Mucosa of stomach (tissue), 1 donor: Measurements from ENCODE around the gene PTPN7.
"Not testable (repeated sequence)": the region's sequence is repeated elsewhere in the genome, so short reads cannot be mapped to it uniquely, and the experiment has no call there.

Source experiments
- H3K27me3 ChIP-seq: one replicate; pipeline ENCODE4 v1.7.0; 2013; ENCODE audit warnings: mild to moderate bottlenecking, low read length; ENCODE audit not compliant: control insufficient read depth, insufficient read depth
- H3K36me3 ChIP-seq: one replicate; pipeline ENCODE4 v1.7.0; 2013; ENCODE audit warnings: low read length; ENCODE audit not compliant: control insufficient read depth, insufficient read depth
- H3K4me1 ChIP-seq: one replicate; pipeline ENCODE4 v1.7.0; 2013; ENCODE audit warnings: mild to moderate bottlenecking, low read length; ENCODE audit not compliant: control insufficient read depth, insufficient read depth
- H3K4me3 ChIP-seq: one replicate; pipeline ENCODE4 v1.7.0; 2013; ENCODE audit warnings: low read length
- H3K9ac ChIP-seq: one replicate; pipeline ENCODE4 v1.7.0; 2013; ENCODE audit warnings: mild to moderate bottlenecking, low read length, moderate library complexity
- H3K9me3 ChIP-seq: one replicate; pipeline ENCODE4 v1.7.0; 2013; ENCODE audit warnings: mild to moderate bottlenecking, low read length, moderate library complexity; ENCODE audit not compliant: control insufficient read depth
- donor health status: Pancreatic carcinoma.

PTPN7 gene

DNA sequence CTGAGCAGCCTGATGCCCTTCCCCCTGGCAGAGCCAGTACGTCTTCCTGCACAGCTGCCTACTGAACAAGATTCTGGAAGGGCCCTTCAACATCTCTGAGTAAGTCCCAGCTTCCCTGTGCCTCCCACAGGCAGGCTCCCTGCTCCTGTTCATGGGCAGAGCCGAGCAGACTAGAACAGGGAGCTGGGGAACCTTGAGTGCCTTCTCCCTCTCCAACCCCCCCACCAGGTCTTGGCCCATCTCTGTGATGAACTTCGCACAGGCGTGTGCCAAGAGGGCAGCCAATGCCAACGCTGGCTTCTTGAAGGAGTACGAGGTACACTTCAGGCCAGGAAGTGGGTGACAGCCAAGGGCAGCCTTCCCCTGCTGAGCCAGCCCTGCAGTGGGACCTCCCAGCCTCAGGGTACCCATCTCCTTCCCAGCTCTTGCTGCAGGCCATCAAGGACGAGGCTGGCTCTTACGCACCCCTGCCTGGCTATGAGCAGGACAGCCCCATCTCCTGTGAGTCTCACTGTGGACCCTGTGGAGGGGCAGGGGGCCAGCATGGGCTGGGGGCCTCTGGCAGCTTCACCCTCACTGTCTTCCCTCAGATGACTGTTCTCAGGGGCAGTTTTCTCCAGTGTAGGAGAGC is 26.8 kb upstream of the PTPN7 start:
- Histone ChIP-seq H3K4me3 (no peak overlapping the region), H3K4me1 (peaks cover 7% of the 10 kb centered on the region), H3K9ac (no peak overlapping the region), H3K9me3 (no peaks in the 10 kb centered on the region), H3K27me3 (peaks cover 18% of the 10 kb centered on the region), H3K36me3 (no peaks in the 10 kb centered on the region)

DNA sequence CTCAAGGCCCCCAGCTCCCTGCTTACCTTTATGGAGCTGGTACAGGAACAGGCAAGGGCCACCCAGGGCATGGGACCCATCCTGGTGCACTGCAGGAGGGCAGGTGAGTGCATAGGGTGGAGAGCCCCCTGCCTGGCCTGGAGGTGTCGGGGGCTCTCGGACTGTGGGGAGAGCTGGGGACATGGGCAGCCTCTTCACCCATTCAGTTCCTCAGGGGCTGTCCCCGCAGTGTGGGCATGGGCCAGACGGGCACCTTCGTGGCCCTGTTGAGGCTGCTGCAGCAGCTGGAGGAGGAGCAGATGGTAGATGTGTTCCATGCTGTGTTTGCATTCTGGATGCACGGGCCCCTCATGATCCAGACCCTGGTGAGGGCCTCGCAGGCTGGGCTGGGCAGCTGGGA is 25.9 kb upstream of the PTPN7 start:
- Histone ChIP-seq H3K4me3 (no peak overlapping the region), H3K9me3 (no peaks in the 10 kb centered on the region), H3K9ac (no peak overlapping the region), H3K27me3 (peaks cover 25% of the 10 kb centered on the region), H3K4me1 (peaks cover 7% of the 10 kb centered on the region), H3K36me3 (no peaks in the 10 kb centered on the region)

DNA sequence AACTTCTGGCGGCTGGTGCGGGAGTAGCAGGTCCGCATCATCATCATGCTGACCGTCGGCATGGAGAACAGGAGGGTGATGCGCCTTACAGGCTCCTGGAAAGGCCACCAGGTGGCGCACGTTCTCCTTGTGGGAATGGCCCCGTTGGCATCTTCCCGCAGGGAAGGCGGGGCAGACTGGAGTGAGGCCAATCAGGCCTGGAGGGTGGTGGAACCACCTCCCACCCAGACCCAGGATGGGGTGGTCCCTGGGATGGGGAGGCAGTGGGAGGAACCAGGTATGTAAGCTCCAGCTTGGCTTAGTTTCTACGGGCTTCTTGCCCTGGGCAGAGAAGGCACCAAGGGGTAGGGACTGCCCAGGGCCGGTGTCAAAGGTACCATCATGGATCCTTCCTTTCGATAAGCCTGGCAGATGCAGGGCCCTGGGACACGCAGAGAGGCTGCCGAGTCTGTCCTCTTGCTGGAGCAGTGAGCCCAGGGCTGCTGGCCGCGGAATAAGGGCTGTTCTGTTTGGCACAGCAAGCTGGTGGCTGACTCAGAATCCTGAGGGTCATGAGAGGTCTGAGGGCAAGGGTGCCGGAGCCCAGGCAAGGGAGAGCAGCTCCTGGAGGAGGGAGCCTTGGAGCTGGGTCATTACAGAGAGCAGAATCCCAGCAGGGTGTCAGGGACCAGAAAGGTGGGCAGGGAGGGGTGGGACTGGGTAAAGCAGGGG is 24.5 kb upstream of the PTPN7 start:
- Histone ChIP-seq H3K9ac (no peak overlapping the region), H3K36me3 (no peaks in the 10 kb centered on the region), H3K4me1 (peaks cover 7% of the 10 kb centered on the region), H3K27me3 (peaks cover 27% of the 10 kb centered on the region), H3K4me3 (no peak overlapping the region), H3K9me3 (no peaks in the 10 kb centered on the region)

DNA sequence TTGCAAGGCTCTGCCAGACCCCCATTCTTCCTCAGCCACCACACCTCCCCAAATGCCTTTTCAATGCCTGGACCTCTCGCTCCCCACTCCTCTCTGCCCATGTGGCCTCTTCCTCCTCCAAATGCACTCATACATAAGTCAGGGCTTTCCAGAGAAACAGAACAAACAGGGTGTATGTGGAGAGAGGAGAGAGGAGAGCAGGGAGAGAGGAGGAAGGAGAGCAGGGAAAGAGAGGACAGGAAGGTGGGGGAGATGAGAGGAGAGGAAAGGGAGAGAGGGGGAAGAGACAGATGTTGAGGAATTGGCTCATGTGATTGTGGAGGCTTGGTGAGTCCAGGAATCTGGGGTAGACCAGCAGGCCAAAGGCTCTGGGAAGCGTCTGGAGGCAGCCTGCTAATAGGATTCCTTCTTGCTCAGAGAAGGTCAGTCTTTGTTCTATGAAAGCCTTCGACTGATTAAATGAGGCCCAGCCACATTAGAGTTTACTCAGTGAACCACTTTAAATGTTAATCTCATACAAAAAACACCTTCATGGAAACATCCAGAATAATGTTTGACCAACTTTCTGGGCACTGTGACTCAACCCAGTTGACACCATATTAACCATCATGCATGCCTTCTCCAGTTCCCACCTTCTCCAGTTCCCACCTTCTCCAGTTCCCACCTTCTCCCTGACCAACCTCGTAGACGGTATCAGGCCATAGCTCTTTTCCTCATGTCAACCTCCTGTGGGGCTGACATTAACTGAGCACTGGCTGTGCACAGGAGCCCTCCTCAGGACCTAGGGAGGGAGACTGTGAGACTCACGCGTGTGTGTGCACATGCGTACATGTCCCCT is 21.9 kb upstream of the PTPN7 start:
- Histone ChIP-seq H3K9ac (no peak overlapping the region), H3K27me3 (peaks cover 27% of the 10 kb centered on the region), H3K9me3 (no peaks in the 10 kb centered on the region)

DNA sequence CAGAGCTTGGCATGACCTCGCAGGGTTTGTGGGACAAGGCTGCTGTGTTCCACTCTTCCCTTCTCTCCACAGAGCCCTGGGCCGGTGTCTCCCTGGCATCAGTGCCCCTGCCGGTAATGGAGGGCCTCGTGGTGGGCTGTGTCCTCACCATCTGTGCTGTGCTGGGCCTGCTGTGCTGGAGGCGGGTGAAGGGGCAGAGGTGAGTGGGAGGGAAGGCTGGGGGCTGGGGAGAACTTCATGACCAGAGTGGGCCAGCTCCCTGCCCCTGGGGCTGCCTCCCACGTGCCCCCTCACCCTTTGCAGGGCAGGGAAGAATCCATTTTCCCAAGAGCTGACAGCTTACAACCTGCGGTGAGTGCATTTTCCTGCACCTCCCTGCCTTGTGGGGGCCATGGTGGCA is 21.2 kb upstream of the PTPN7 start:
- no peaks in the 10 kb centered on the region for H3K36me3 ChIP-seq
- no peak overlapping the region for H3K4me3 ChIP-seq
- peaks cover 7% of the 10 kb centered on the region for H3K4me1 ChIP-seq
- no peak overlapping the region for H3K9ac ChIP-seq
- peaks cover 26% of the 10 kb centered on the region for H3K27me3 ChIP-seq
- no peaks in the 10 kb centered on the region for H3K9me3 ChIP-seq

More for the DNA sequence above, 21.9 kb upstream of the PTPN7 start:
- Histone ChIP-seq H3K4me3 (no peak overlapping the region), H3K4me1 (peaks cover 7% of the 10 kb centered on the region), H3K36me3 (no peaks in the 10 kb centered on the region)

DNA sequence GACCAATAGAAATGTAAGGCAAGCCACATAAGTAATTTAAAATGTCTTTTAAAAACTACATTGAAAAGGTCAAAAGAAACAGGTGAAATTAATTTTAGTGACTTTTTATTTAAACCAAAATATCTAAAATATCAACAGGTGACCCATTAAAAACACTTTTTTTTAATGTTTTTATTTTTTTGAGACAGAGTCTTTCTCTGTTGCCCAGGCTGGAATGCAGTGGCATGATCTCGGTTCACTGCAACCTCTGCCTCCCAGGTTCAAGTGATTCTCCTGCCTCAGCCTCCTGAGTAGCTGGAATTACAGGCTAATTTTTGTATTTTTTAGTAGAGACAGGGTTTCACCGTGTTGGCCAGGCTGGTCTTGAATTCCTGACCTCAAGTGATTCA is 20.3 kb upstream of the PTPN7 start:
- H3K9ac ChIP-seq, H3K9me3 ChIP-seq, H3K36me3 ChIP-seq, H3K4me3 ChIP-seq, H3K4me1 ChIP-seq: not testable (repeated sequence)
- peaks cover 22% of the 10 kb centered on the region for H3K27me3 ChIP-seq

DNA sequence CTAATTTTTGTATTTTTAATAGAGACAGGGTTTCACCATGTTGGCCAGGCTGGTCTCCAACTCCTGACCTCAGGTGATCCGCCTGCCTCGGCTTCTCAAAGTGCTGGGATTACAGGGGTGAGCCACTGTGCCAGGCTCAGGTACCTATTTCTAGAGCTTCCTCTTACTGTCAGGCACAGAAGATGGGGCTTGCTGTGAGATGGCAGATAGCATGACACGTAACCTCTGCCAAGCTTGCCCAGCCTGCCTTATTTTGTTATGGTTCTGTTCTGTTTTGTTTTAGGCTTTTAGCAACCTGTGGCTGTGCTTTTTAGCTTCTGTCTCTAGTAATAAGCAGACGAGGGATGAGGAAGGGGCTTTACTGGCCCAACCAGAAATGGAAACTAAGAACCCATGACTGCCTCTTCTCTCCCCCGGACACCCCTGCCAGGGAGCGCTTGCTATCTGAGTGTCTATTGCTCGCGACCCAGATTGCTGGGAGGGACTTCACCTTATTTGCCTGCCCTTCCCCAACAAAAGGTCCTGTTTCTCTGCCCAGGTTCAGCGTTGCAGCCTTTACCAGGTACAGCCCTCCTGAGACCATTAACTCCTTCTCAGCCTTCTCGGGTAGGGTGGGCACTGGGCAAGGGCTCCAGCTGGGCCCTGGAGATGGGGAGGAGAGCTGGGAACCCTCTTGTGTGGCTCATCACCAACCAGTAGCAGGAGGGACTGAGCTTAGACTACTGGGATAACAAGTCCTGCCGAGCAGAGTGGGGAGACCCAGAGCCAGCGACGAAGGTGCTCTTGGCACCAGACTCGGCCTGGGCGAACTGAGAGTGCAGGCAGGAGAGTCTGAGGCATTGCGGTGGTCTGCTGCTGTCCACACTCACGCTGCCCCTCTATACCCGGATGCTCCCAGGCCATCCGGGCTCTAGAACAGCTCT is 19.7 kb upstream of the PTPN7 start:
- Histone ChIP-seq H3K9ac (no peak overlapping the region), H3K4me3 (no peak overlapping the region), H3K4me1 (peaks cover 7% of the 10 kb centered on the region), H3K9me3 (no peaks in the 10 kb centered on the region), H3K36me3 (no peaks in the 10 kb centered on the region), H3K27me3 (peaks cover 17% of the 10 kb centered on the region)

DNA sequence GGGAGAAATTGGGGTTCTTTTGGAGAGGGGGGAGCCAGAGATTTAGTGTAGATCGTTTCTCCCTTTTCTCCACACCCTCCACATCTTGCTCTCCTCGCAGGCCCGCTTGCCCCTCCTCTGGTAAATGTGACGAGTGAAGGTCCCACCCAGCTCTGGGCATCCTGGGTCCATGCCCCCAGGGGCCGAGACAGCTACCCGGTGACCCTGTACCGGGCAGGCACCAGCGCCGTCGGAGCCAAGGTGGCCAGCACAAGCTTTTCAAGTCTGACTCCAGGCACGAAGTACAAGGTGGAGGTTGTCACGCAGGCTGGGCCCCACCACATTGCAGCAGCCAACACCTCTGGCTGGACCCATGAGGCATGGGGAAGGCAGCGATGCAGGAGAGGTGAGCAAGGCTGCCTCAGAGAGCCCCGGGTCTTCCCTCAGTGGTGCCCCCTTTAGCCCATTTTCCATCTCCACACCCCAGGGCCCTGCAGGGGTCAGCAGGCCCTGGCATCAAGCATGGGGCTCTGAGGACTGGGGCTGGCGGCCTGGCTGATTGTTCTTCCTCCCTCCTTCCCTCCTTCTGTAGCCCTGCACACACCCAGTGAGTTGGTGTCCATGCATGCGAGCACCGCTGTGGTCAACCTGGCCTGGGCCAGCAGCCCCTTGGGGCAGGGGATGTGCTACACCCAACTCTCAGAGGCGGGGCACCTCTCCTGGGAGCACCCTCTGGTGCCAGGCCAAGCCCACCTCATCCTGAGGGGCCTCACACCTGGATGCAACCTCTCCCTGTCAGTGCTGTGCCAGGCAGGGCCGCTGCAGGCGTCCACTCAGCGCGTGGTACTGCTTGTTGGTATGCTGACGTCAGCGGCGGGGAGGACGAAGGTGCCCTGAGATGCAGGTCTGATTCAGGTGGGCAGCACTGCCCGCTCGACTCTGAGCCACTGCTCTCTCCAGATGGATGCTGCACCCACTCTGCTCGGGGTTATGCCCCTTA is 16.8 kb upstream of the PTPN7 start:
- Histone ChIP-seq H3K27me3 (peaks cover 9% of the 10 kb centered on the region), H3K4me3 (no peak overlapping the region), H3K9me3 (no peaks in the 10 kb centered on the region)

DNA sequence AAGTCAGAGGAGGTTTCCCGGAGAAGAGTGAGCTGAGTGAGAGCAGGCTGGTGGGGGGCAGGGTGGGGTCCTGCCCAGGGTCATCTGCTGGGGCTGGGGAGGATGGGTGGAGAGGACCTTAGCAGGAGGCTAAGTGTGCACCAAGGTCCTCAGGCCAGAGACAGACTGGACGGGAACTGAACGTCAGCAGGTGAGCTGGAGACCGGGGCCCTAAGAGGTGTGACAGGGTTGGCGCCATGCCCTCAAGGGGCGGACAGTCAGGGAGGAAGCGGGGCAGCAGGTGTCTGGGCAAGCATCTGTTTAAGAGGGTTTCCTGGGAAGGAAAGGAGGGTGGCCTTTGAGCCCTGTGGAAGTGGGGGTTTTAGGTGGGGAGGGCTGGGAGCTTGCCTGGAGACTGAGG is 13.6 kb upstream of the PTPN7 start:
- H3K27me3 ChIP-seq, result no peaks in the 10 kb centered on the region
- H3K4me3 ChIP-seq, result no peak overlapping the region
- no peak overlapping the region for H3K9ac ChIP-seq
- no peaks in the 10 kb centered on the region for H3K9me3 ChIP-seq
- no peaks in the 10 kb centered on the region for H3K4me1 ChIP-seq
- H3K36me3 ChIP-seq, result no peaks in the 10 kb centered on the region

More for the DNA sequence above, 16.8 kb upstream of the PTPN7 start:
- no peak overlapping the region for H3K9ac ChIP-seq
- H3K4me1 ChIP-seq, result no peaks in the 10 kb centered on the region
- no peaks in the 10 kb centered on the region for H3K36me3 ChIP-seq

DNA sequence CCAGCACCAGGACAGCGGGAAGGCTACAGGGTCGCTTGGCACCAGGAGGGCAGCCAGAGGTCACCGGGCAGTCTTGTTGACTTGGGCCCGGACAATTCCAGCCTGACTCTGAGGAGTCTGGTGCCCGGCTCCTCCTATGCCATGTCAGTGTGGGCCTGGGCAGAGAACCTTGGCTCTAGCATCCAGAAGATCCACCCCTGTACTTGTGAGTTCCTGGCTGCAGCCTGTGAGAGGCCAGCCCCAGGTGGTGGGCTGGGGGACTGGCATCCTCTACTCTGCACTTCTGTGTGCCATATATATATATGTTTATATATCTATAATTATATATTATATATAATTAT is 11.6 kb upstream of the PTPN7 start:
- Histone ChIP-seq H3K4me1 (no peaks in the 10 kb centered on the region), H3K36me3 (no peaks in the 10 kb centered on the region), H3K9me3 (no peaks in the 10 kb centered on the region), H3K9ac (no peak overlapping the region), H3K27me3 (no peaks in the 10 kb centered on the region), H3K4me3 (no peak overlapping the region)
